Heart left ventricle (tissue), 13 donors: ENCODE measurements around the gene AGPAT2.

Experiments
- CTCF ChIP-seq, 12 donors: fragments of 200-600 bp; sonication (generic) in 4 of 12; IDR thresholded peaks; one replicate each; pipeline versions ENCODE4 v1.5.0 to v1.8.0; 2018 to 2022; ENCODE audit warnings: antibody characterized with exemption in 12 of 12, mild to moderate bottlenecking in 5 of 12
- POLR2A ChIP-seq, 2 donors: fragments of 450-650 bp; IDR thresholded peaks; one replicate each; pipeline ENCODE4 v1.6.1; 2017; ENCODE audit warnings: antibody characterized with exemption in 2 of 2, mild to moderate bottlenecking in 2 of 2, moderate library complexity in 2 of 2
- donor health status: ischemic (EF 13 %, LVEDD 7.1; RV severe dilation, severe dysfunction).
- donor health status: DM: no; HTN: yes; CAD: no.
- donor health status: DM: no; HTN: no; CAD: no.
- donor health status: ischemic (EF 25% LVEDD 6.9; RV normal size, moderate dysfunction).
- donor health status: ischemic (EF 25% LVEDD 5.7; RV mildly dilated, moderate dysfunction).
- donor health status: ischemic (EF 35%, LVEDD 5.7; RV mildly dilated, moderate dysfunction).
- donor health status: nonischemic (EF 11% LVEDD 7.7; RV severe dilation, severe dysfunction).
- donor health status: DM: yes; HTN: yes; CAD: no.
- donor health status: PGD.
- donor health status: ischemic (EF 29% LVEDD 5.4; RV normal size, mild dysfunction).
- donor health status: nonischemic (EF 23%, LVEDD 6.1; RV moderate dilation, normal function).

- TF ChIP-seq CTCF (IDR thresholded peaks at IDR 0.05) (no peak), POLR2A (IDR thresholded peaks at IDR 0.05) (no peak)
Measured at GRCh38 chr9:136678034-136678433, 9.2 kb downstream of the AGPAT2 start.
